ENCODE measurements around the gene GNAI1. TPM values are rescaled to one million over a fixed set of nuclear protein-coding genes. Genes with fewer than 3 reads are reported as not detected.

The GNAI1 gene
- total RNA-seq, 1 donor = 25.8 TPM

DNA sequence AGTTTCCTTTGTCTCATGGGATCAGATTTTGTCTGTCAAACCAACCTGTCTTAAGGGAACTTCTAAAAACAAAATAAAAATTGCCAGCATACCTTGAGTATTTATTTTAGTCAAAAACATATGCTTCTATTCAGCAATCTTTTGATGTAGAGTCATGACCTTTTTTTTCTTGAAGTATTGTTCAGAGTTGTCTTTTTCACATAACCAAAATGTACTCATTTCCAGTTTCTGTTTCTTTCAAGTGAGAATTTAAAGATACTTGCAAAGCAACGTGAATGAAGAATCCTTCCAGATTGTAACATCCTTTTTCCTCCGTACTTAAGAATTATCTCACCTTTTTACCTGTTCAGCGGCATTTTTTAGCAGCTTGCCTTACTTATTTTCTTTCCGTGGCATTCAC lies 37.8 kb downstream of the GNAI1 start:
- no peak overlapping the region for H3K4me3 ChIP-seq (ENCODE audit: low read depth, low read length)
- TF ChIP-seq, protein P1, sequence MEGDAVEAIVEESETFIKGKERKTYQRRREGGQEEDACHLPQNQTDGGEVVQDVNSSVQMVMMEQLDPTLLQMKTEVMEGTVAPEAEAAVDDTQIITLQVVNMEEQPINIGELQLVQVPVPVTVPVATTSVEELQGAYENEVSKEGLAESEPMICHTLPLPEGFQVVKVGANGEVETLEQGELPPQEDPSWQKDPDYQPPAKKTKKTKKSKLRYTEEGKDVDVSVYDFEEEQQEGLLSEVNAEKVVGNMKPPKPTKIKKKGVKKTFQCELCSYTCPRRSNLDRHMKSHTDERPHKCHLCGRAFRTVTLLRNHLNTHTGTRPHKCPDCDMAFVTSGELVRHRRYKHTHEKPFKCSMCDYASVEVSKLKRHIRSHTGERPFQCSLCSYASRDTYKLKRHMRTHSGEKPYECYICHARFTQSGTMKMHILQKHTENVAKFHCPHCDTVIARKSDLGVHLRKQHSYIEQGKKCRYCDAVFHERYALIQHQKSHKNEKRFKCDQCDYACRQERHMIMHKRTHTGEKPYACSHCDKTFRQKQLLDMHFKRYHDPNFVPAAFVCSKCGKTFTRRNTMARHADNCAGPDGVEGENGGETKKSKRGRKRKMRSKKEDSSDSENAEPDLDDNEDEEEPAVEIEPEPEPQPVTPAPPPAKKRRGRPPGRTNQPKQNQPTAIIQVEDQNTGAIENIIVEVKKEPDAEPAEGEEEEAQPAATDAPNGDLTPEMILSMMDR (IDR thresholded peaks at IDR 0.05; ENCODE audit: insufficient read depth, low read length) = no peak
- DNase-seq (ENCODE audit: low read depth) = no peak

DNA sequence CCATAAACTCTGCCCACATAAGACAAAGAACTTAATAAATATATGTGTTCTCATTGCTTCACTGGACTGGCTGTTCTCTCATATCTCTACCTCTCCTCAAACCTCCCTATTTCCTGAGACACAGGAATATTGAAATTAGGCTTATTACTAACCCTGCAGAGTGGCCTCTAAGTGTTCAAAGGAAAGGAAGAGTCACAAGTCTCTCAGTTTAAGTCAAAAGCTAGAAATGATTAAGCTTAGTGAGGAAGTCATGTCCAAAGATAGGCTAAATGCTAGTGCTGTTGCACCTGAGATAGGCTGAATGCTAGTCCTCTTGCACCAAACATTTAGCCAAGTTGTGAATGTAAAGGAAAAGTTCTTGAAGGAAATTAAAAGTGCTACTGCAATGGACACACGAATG lies 41.1 kb downstream of the GNAI1 start:
- no peak for DNase-seq (ENCODE audit: low read depth)
- H3K4me3 ChIP-seq (ENCODE audit: low read depth, low read length) = no peak overlapping the region
- TF ChIP-seq, protein P1 (IDR thresholded peaks at IDR 0.05; ENCODE audit: insufficient read depth, low read length) = no peak

DNA sequence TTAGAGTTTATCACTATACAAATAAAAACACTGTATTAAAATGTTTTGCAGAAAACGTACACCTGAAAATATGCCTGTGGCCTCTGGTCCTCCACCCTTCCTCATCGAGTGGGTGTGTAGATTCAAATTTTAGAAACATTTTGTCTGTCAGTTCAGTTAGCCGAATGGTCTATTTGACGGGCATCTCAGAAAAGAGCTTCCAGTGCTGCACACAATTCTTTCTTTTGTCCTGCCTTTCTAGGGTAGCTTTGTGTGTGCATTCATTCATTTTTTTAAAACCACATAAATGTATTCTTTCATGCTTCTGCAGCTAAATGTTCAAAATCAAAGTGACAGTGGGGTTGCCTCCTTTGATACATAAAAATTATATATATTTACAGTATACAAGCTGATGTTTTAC lies 46.8 kb downstream of the GNAI1 start:
- no peak for DNase-seq (ENCODE audit: low read depth)
- H3K4me3 ChIP-seq (ENCODE audit: low read depth, low read length) = no peak overlapping the region
- TF ChIP-seq, protein P1 (IDR thresholded peaks at IDR 0.05; ENCODE audit: insufficient read depth, low read length) = no peak

DNA sequence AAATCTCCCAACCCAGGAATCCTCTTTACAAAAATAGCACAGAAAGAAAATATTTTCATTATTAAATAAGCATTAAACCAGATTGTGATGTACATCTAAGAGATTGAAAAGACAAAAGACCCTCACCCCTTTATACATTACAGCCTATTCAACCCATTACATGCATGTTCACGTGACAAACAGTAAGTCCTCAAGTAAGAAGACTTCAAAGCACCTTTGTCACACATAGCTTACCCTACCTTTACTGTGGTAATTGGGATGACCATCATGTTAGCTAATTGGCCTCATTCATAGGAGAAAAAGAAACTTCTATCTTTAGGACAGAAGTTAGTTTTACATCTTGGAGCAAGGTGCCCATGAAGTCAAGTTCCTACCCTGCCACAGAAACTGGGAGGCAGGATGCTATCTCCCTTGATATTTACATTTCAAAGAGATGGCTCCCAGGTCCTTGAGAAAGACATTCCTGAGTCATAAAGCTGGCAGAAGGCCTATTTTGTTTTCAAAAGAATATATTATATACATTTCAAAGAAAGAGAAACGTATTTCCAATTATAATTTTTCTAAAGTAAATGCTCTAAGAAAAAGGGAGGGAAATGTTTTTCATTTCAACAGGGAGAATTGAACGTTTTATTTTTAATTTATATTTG lies 48.1 kb downstream of the GNAI1 start:
- H3K4me3 ChIP-seq (ENCODE audit: low read depth, low read length) = no peak overlapping the region
- DNase-seq (ENCODE audit: low read depth) = no peak
- TF ChIP-seq, protein P1 (IDR thresholded peaks at IDR 0.05; ENCODE audit: insufficient read depth, low read length) = no peak

DNA sequence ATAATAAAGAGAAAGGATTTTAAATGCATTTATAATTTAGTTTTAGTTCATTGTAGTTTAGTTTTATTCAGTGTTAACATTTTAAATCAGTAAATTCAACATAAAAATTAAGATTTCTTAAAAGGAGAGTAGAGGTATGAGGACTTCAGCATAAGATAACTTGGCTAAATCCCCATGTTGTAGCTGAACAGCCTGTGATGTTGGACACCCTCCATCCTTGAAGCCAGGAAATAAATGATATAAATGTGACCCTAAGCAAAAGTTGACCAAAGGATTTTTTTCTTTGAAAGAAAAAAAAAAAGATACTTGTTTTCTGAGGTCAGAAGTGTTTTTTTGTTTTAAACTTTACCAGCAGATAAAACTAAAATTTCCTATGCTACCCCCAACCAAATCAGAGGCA lies 48.7 kb downstream of the GNAI1 start:
- H3K4me3 ChIP-seq (ENCODE audit: low read depth, low read length) = no peak overlapping the region
- DNase-seq (ENCODE audit: low read depth) = no peak
- TF ChIP-seq, protein P1 (IDR thresholded peaks at IDR 0.05; ENCODE audit: insufficient read depth, low read length) = no peak

DNA sequence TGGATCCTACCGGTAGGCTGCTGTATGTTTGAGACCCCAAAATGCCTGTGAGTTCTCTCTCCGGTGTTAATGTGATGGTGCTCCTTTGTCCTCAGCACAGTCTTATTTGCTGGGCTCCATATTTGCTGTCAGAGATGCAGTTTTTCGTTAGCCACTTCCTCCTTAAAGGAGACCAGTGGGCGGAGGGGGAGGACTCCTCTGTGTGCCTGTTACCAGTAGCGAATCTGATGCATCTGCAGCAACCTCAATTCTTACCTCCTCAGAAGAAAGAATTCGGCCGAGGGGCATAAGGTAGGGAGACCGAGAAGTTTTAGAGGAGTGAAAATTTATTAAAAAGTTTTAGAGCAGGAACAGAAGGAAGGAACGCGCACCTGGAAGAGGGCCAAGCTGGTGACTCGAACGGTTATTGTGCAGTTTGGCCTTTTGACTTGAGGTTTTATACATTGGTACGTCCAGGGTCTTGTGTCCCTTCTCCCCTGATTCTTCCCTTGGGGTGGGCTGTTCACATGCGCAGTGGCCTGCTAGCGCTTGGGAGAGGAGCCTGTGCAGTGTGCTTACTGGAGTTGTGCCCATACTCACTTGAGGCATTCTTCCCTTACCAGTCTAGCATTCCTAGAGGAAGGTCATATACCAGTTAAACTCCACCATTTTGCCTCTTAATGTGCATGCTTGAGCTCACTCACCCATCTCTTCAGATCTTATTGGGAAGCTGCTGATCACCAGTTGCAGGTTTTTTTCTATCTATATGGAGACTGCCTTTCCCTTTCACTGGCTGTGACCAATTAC lies 49.5 kb downstream of the GNAI1 start:
- H3K4me3 ChIP-seq (ENCODE audit: low read depth, low read length) = no peak overlapping the region
- TF ChIP-seq, protein P1 (IDR thresholded peaks at IDR 0.05; ENCODE audit: insufficient read depth, low read length) = no peak
- DNase-seq (ENCODE audit: low read depth) = no peak

Data from fibroblast of the aortic adventitia (primary cell).